Measurements from ENCODE around the gene ANKMY1. TPM values are rescaled to one million over a fixed set of nuclear protein-coding genes. Genes with fewer than 3 reads are reported as not detected.

The ANKMY1 gene
- total and polyA plus RNA-seq, 2 of the 13 experiments (the other 11 are each of a cell fraction or from before 2014, with no cell fraction given) = 11.7 to 18.8 TPM

DNA sequence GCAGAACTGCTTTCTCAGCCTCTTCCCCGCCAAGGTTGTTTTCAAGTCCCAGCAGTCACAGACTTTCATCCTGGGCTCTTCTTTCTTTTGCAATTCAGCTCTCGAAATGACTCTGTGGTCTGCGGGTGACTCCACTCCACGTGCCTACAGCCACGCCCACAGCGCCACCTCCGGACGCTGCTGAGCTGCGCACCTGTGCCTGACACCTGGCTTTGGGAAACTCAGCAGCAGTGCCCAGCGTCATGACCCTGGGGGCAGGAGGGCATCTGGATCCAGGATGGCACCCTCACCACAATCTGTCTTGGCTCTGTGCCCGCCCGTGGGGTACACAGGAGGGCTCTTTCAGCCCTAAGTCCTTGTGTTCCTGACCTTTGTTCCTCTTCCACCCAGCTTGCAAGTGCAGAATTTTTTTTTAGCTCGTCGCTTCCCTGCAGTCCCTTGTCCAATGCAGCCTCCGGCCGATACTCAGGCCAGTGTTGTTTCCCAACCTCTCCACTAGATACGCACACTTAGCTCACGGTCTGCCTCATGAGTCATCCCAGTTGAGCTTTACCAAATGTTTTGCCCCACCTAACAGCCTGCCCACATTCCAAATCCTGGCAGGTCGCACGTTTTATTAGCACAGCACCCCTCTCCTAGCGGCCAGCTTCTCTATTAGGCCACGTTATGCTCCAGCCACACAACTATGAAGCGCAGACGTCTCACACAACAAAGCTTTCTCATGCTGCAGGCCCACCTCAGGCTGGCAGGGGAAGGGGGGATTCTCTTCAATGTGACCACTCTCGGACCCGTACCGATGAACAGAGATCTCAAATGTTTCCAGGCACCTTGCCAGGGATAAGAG is 22.2 kb upstream of the ANKMY1 start (continued):
- TF ChIP-seq THAP8 (CRISPR knock-in tag; IDR thresholded peaks at IDR 0.05; ENCODE audit: borderline replicate concordance) (no peak), CBX2 (IDR thresholded peaks at IDR 0.05; ENCODE audit: low read depth, low read length) (no peak), CBX2 (CRISPR knock-in tag; IDR thresholded peaks at IDR 0.05; ENCODE audit: low read depth) (no peak; the same call in 1 of the 2 replicates), STAT6 (CRISPR knock-in tag; IDR thresholded peaks at IDR 0.05; ENCODE audit: borderline replicate concordance) (0 out of 2 replicates have a peak, but pooled peaks have one; percentile 60), NR2C2 (CRISPR knock-in tag; IDR thresholded peaks at IDR 0.05; ENCODE audit: borderline replicate concordance) (no peak), GLI4 (CRISPR knock-in tag; IDR thresholded peaks at IDR 0.05; ENCODE audit: borderline replicate concordance) (no peak), ZNF207 (IDR thresholded peaks at IDR 0.05; ENCODE audit: borderline replicate concordance) (no peak), ZNF572 (CRISPR knock-in tag; IDR thresholded peaks at IDR 0.05) (peak; percentile 80; the same call in 1 of the 2 replicates), RFX5 (IDR thresholded peaks at IDR 0.05; ENCODE audit: low read depth, low read length) (no peak), ZNF407 (CRISPR knock-in tag; IDR thresholded peaks at IDR 0.05; ENCODE audit: not compliant biosample characterization) (no peak), ZNF431 (CRISPR knock-in tag; IDR thresholded peaks at IDR 0.05; ENCODE audit: borderline replicate concordance, low read depth) (no peak; the same call in 1 of the 2 replicates), PCBP2 (optimal IDR thresholded peaks at IDR 0.05; ENCODE audit: low read depth, low read length, poor library complexity, severe bottlenecking) (no peak), FOXP1 (IDR thresholded peaks at IDR 0.05) (no peak), FOXP1 (CRISPR knock-in tag; IDR thresholded peaks at IDR 0.05) (peak; percentile 10; the same call in 1 of the 2 replicates)
- TF ChIP-seq, protein P1, sequence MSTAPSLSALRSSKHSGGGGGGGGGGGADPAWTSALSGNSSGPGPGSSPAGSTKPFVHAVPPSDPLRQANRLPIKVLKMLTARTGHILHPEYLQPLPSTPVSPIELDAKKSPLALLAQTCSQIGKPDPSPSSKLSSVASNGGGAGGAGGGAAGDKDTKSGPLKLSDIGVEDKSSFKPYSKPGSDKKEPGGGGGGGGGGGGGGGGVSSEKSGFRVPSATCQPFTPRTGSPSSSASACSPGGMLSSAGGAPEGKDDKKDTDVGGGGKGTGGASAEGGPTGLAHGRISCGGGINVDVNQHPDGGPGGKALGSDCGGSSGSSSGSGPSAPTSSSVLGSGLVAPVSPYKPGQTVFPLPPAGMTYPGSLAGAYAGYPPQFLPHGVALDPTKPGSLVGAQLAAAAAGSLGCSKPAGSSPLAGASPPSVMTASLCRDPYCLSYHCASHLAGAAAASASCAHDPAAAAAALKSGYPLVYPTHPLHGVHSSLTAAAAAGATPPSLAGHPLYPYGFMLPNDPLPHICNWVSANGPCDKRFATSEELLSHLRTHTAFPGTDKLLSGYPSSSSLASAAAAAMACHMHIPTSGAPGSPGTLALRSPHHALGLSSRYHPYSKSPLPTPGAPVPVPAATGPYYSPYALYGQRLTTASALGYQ (CRISPR knock-in tag; IDR thresholded peaks at IDR 0.05) = no peak; the same call in 1 of the 2 replicates

Measured in HepG2 (cell line).